A673 (cell line): ENCODE measurements around the gene PMPCA.

Source experiments
- CTCF ChIP-seq: fragments of 300-800, 200-600 bp; sonication (generic); conservative IDR thresholded peaks from 2 replicates; pipeline ENCODE4 v1.5.1; 2017; ENCODE audit warnings: low read depth, mild to moderate bottlenecking, antibody characterized with exemption, low read length, moderate library complexity, mixed read lengths
- EZH2 ChIP-seq: fragments of 200-600 bp; sonication (generic); IDR thresholded peaks from 2 replicates; pipeline ENCODE4 v1.6.1; 2017; ENCODE audit warnings: borderline replicate concordance, low read depth, mild to moderate bottlenecking, mixed read lengths, antibody characterized with exemption, low read length; ENCODE audit not compliant: poor library complexity, severe bottlenecking

- TF ChIP-seq CTCF (no peak), EZH2 (no peak)
Measured at GRCh38 chr9:136423432-136424146, 13.1 kb downstream of the PMPCA start.
